ENCODE data around the gene PDLIM7. TPM values are rescaled to one million over a fixed set of nuclear protein-coding genes. Genes with fewer than 3 reads are reported as not detected.

PDLIM7 gene, protein sequence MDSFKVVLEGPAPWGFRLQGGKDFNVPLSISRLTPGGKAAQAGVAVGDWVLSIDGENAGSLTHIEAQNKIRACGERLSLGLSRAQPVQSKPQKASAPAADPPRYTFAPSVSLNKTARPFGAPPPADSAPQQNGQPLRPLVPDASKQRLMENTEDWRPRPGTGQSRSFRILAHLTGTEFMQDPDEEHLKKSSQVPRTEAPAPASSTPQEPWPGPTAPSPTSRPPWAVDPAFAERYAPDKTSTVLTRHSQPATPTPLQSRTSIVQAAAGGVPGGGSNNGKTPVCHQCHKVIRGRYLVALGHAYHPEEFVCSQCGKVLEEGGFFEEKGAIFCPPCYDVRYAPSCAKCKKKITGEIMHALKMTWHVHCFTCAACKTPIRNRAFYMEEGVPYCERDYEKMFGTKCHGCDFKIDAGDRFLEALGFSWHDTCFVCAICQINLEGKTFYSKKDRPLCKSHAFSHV
- 117 TPM for polyA plus RNA-seq (2013, experiment 1 of 2)
- 119 TPM for polyA plus RNA-seq (2013, experiment 2 of 2)

DNA sequence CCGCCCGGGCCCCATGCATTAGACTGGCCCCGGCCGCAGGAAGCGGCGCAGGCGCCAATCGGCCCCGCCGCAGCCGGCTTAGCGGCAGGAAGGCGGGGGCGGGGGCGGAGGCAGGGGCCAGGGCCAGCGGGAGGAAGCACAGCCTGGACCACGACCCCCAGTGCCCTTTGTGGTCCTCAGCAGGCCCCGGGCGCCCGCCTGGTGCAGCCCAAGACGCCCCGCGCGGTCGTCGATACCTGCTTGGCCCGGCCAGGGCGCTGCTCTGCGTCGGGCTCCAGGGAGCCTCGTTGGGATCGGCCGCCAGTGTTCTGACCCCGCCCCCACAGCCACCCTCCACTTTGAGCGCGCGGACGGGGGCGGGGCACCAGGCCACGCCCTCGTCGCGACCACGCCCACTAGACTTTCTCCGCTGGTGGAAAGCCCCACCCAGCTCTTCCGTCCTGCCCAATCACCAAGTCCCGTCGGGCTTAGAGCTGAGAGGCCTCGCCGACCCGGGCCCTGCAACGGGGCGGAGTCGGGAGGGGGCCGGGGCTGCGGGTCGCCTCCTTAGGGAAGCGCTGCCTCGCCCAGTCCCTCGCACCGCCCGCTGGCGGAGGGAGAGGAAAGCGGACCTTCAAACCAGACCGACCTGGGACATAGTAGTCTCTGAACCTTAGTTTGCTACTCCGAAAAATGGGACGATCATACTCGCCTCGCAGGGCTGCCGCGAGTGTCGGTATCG, at the start of gene PDLIM7:
TSS of gene PDLIM7 (minus strand) at position 313 of the 721 bp plus-strand sequence. CDS start 1,092 bp downstream, outside the sequence.
- WGBS (ENCODE audit: extremely low coverage, insufficient coverage, low lambda C conversion rate) = no CpG with 5 or more reads among the region's 73 CpGs
- H2BK120ac ChIP-seq (ENCODE audit: low read depth, low read length) = peak within 1 kb of the TSS; percentile 24
- H4K5ac ChIP-seq (ENCODE audit: low read length) = no peak within 1 kb of the TSS
- peak within 1 kb of the TSS; percentile 94 for H3K18ac ChIP-seq (ENCODE audit: low read length)
- H3K36me3 ChIP-seq (ENCODE audit: control insufficient read depth, insufficient read depth, low read length) = no peaks in the 10 kb centered on the region
- H3K23ac ChIP-seq (ENCODE audit: low read length) = peak within 1 kb of the TSS; percentile 76
- peak within 1 kb of the TSS; percentile 44 for H4K8ac ChIP-seq (ENCODE audit: low read depth, low read length)
- peak within 1 kb of the TSS; percentile 98 for H2BK5ac ChIP-seq (ENCODE audit: low read length)
- peak within 1 kb of the TSS; percentile 79 for H3K4me2 ChIP-seq (ENCODE audit: low read length)
- peak within 1 kb of the TSS; percentile 95 for H3K27ac ChIP-seq (ENCODE audit: low read depth, low read length)
- H3K4me1 ChIP-seq (ENCODE audit: control insufficient read depth, low read depth, low read length) = peaks cover 11% of the 10 kb centered on the region
- peaks cover 2% of the 10 kb centered on the region for H3K79me2 ChIP-seq (ENCODE audit: control insufficient read depth, insufficient read depth, low read length)
- H3K9ac ChIP-seq (ENCODE audit: low read length) = peak within 1 kb of the TSS; percentile 97
- H2BK15ac ChIP-seq (replicated peaks; ENCODE audit: low read depth) = no peak within 1 kb of the TSS
- DNase-seq = peak; percentile 99
- peak within 1 kb of the TSS; percentile 99 for H3K56ac ChIP-seq (ENCODE audit: low read length)
- peak within 1 kb of the TSS; percentile 63 for H3K4me3 ChIP-seq (ENCODE audit: low read length)
- H3K27me3 ChIP-seq (ENCODE audit: insufficient read depth, low read length, poor library complexity) = no peaks in the 10 kb centered on the region
- peak within 1 kb of the TSS; percentile 85 for H3K4ac ChIP-seq (ENCODE audit: low read depth, low read length)
- H2AK5ac ChIP-seq (ENCODE audit: low read length) = peak within 1 kb of the TSS; percentile 64
- peaks cover 2% of the 10 kb centered on the region for H3K79me1 ChIP-seq (ENCODE audit: low read length)

DNA sequence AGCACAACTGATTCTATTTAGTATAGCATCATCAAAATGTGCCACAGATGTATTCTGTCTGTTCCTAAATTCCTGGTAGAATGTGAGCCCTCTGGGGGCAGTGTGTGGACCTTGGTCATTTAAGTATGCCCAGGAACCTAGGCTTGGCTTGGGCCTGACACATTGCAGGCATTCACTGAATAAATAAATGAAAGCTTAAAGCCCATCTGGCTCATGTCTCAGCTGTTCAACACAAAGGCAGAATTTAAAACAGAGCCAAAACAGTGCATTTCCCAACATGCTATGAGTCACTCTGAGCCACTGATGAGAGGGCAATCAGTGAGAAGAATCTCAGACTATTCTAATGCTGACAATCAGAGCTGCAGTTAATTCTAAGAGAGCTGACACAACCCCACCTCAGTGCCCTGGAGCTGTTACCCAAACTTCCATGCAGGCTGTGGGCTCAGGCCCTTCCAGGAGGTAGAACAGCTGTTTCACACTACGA, 48.9 kb upstream of the PDLIM7 start:
- H3K4me2 ChIP-seq (ENCODE audit: low read length) = no peak overlapping the region
- H3K36me3 ChIP-seq (ENCODE audit: control insufficient read depth, insufficient read depth, low read length) = peaks cover 2% of the 10 kb centered on the region
- H2AK5ac ChIP-seq (ENCODE audit: low read length) = no peak overlapping the region
- peaks cover 32% of the 10 kb centered on the region for H3K79me2 ChIP-seq (ENCODE audit: control insufficient read depth, insufficient read depth, low read length)
- peaks cover 3% of the 10 kb centered on the region for H3K4me1 ChIP-seq (ENCODE audit: control insufficient read depth, low read depth, low read length)
- H3K56ac ChIP-seq (ENCODE audit: low read length) = no peak overlapping the region
- no peak overlapping the region for H2BK5ac ChIP-seq (ENCODE audit: low read length)
- no peaks in the 10 kb centered on the region for H3K27me3 ChIP-seq (ENCODE audit: insufficient read depth, low read length, poor library complexity)
- no peak overlapping the region for H3K23ac ChIP-seq (ENCODE audit: low read length)
- no CpG with 5 or more reads among the region's 1 CpG for WGBS (ENCODE audit: extremely low coverage, insufficient coverage, low lambda C conversion rate)
- no peak overlapping the region for H2BK15ac ChIP-seq (replicated peaks; ENCODE audit: low read depth)
- H4K5ac ChIP-seq (ENCODE audit: low read length) = no peak overlapping the region
- H3K27ac ChIP-seq (ENCODE audit: low read depth, low read length) = peak overlapping the region; percentile 13
- H2BK120ac ChIP-seq (ENCODE audit: low read depth, low read length) = no peak overlapping the region
- no peak overlapping the region for H3K9ac ChIP-seq (ENCODE audit: low read length)
- peaks cover 39% of the 10 kb centered on the region for H3K79me1 ChIP-seq (ENCODE audit: low read length)
- H3K18ac ChIP-seq (ENCODE audit: low read length) = peak overlapping the region; percentile 4
- H3K4ac ChIP-seq (ENCODE audit: low read depth, low read length) = no peak overlapping the region
- DNase-seq = peak; percentile 77
- H3K4me3 ChIP-seq (ENCODE audit: low read length) = no peak overlapping the region
- no peak overlapping the region for H4K8ac ChIP-seq (ENCODE audit: low read depth, low read length)

DNA sequence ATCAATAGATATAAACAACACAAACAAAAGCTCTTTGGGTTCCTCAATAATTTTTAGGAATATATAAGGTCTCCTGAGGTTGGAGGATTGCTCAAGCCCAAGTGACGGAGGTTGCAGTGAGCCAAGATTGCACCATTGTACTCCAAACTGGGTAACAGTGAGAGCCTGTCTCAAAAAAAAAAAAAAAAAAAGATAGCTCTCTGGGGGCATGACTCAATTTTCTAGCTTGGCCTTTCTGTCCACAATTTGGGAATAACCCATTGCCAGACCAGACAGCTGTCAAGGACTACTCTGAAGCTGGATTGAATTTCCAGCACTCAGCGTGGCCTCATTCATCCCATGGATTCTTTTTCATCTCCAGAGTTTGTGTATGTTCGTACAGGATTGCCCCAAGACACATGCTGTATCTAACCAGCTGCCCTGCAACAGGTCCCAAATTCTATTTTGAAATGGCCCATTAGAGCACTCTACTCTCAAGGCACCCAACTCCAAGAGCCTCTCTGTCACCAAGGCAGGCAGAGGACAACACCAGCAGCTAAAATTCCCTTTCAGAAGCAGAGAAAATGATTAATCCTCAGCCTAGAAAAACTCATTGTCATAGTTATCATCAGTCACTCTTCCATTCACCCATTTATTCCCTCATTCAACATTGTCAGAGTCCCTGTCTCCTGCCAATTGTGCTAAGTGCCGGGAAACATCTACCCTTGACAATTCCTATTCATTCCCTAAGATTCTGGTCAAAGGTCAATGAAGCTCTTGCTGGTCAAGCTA, 48.3 kb upstream of the PDLIM7 start:
- WGBS (ENCODE audit: extremely low coverage, insufficient coverage, low lambda C conversion rate) = no CpG with 5 or more reads among the region's 4 CpGs
- no peak overlapping the region for H2BK120ac ChIP-seq (ENCODE audit: low read depth, low read length)
- H3K27ac ChIP-seq (ENCODE audit: low read depth, low read length) = peak overlapping the region; percentile 13
- no peak overlapping the region for H3K4ac ChIP-seq (ENCODE audit: low read depth, low read length)
- H3K4me2 ChIP-seq (ENCODE audit: low read length) = no peak overlapping the region
- no peak overlapping the region for H4K8ac ChIP-seq (ENCODE audit: low read depth, low read length)
- no peak overlapping the region for H3K56ac ChIP-seq (ENCODE audit: low read length)
- no peak overlapping the region for H3K9ac ChIP-seq (ENCODE audit: low read length)
- no peaks in the 10 kb centered on the region for H3K27me3 ChIP-seq (ENCODE audit: insufficient read depth, low read length, poor library complexity)
- H2BK5ac ChIP-seq (ENCODE audit: low read length) = no peak overlapping the region
- H2AK5ac ChIP-seq (ENCODE audit: low read length) = no peak overlapping the region
- H3K79me2 ChIP-seq (ENCODE audit: control insufficient read depth, insufficient read depth, low read length) = peaks cover 31% of the 10 kb centered on the region
- no peak overlapping the region for H4K5ac ChIP-seq (ENCODE audit: low read length)
- no peak for DNase-seq
- H2BK15ac ChIP-seq (replicated peaks; ENCODE audit: low read depth) = no peak overlapping the region
- no peak overlapping the region for H3K4me3 ChIP-seq (ENCODE audit: low read length)
- peaks cover 3% of the 10 kb centered on the region for H3K4me1 ChIP-seq (ENCODE audit: control insufficient read depth, low read depth, low read length)
- peak overlapping the region; percentile 57 for H3K18ac ChIP-seq (ENCODE audit: low read length)
- peaks cover 2% of the 10 kb centered on the region for H3K36me3 ChIP-seq (ENCODE audit: control insufficient read depth, insufficient read depth, low read length)
- no peak overlapping the region for H3K23ac ChIP-seq (ENCODE audit: low read length)
- peaks cover 41% of the 10 kb centered on the region for H3K79me1 ChIP-seq (ENCODE audit: low read length)

GRCh38 chr5:177542816-177543465, 45.5 kb upstream of the PDLIM7 start:
- WGBS (ENCODE audit: extremely low coverage, insufficient coverage, low lambda C conversion rate) = no CpG with 5 or more reads among the region's 4 CpGs
- no peak overlapping the region for H3K56ac ChIP-seq (ENCODE audit: low read length)
- H3K27me3 ChIP-seq (ENCODE audit: insufficient read depth, low read length, poor library complexity) = no peaks in the 10 kb centered on the region
- peaks cover 4% of the 10 kb centered on the region for H3K36me3 ChIP-seq (ENCODE audit: control insufficient read depth, insufficient read depth, low read length)
- H4K5ac ChIP-seq (ENCODE audit: low read length) = no peak overlapping the region
- H2BK5ac ChIP-seq (ENCODE audit: low read length) = no peak overlapping the region
- peaks cover 25% of the 10 kb centered on the region for H3K79me2 ChIP-seq (ENCODE audit: control insufficient read depth, insufficient read depth, low read length)
- H3K18ac ChIP-seq (ENCODE audit: low read length) = no peak overlapping the region
- no peak overlapping the region for H3K4ac ChIP-seq (ENCODE audit: low read depth, low read length)
- H3K23ac ChIP-seq (ENCODE audit: low read length) = no peak overlapping the region
- peaks cover 3% of the 10 kb centered on the region for H3K4me1 ChIP-seq (ENCODE audit: control insufficient read depth, low read depth, low read length)
- peaks cover 37% of the 10 kb centered on the region for H3K79me1 ChIP-seq (ENCODE audit: low read length)
- no peak overlapping the region for H2BK120ac ChIP-seq (ENCODE audit: low read depth, low read length)
- no peak overlapping the region for H2AK5ac ChIP-seq (ENCODE audit: low read length)
- H3K4me2 ChIP-seq (ENCODE audit: low read length) = no peak overlapping the region
- no peak overlapping the region for H2BK15ac ChIP-seq (replicated peaks; ENCODE audit: low read depth)
- H3K27ac ChIP-seq (ENCODE audit: low read depth, low read length) = peak overlapping the region; percentile 45
- no peak overlapping the region for H3K4me3 ChIP-seq (ENCODE audit: low read length)
- DNase-seq = no peak
- no peak overlapping the region for H4K8ac ChIP-seq (ENCODE audit: low read depth, low read length)
- H3K9ac ChIP-seq (ENCODE audit: low read length) = no peak overlapping the region

DNA sequence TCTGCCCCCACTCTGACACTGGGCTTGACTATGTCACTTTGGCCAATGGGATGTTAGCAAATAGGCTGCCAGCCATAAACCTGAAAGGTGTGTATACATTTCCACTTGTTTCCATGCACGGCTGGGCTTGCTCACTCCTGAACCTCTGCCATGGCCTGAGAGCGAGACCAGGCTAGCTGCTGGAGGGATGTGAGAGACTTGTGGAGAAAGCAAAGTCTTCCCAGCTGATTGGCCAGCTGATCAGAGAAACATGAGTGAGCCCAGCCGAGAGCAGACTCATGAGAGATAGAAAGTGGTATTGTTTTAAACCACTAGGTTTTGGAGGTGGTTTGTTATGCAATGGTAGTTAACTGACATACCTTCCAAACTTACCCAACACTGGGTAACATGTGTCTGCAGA, 43.0 kb upstream of the PDLIM7 start:
- Histone ChIP-seq H3K27ac (ENCODE audit: low read depth, low read length) (no peak overlapping the region), H3K79me1 (ENCODE audit: low read length) (peaks cover 23% of the 10 kb centered on the region), H3K4ac (ENCODE audit: low read depth, low read length) (no peak overlapping the region), H3K9ac (ENCODE audit: low read length) (no peak overlapping the region), H2AK5ac (ENCODE audit: low read length) (no peak overlapping the region), H2BK5ac (ENCODE audit: low read length) (no peak overlapping the region), H4K8ac (ENCODE audit: low read depth, low read length) (no peak overlapping the region), H3K79me2 (ENCODE audit: control insufficient read depth, insufficient read depth, low read length) (peaks cover 14% of the 10 kb centered on the region), H3K4me2 (ENCODE audit: low read length) (no peak overlapping the region), H3K4me3 (ENCODE audit: low read length) (no peak overlapping the region), H3K27me3 (ENCODE audit: insufficient read depth, low read length, poor library complexity) (no peaks in the 10 kb centered on the region), H3K23ac (ENCODE audit: low read length) (no peak overlapping the region), H2BK120ac (ENCODE audit: low read depth, low read length) (no peak overlapping the region), H4K5ac (ENCODE audit: low read length) (no peak overlapping the region), H2BK15ac (replicated peaks; ENCODE audit: low read depth) (no peak overlapping the region), H3K36me3 (ENCODE audit: control insufficient read depth, insufficient read depth, low read length) (peaks cover 10% of the 10 kb centered on the region), H3K56ac (ENCODE audit: low read length) (no peak overlapping the region), H3K4me1 (ENCODE audit: control insufficient read depth, low read depth, low read length) (no peaks in the 10 kb centered on the region), H3K18ac (ENCODE audit: low read length) (no peak overlapping the region)
- WGBS (ENCODE audit: extremely low coverage, insufficient coverage, low lambda C conversion rate) = no CpG with 5 or more reads among the region's 3 CpGs
- DNase-seq = no peak
